IMR-90 (cell line): ENCODE data around the gene TMPRSS15.

Source experiments
- RCOR1 ChIP-seq: IDR thresholded peaks from 2 replicates; pipeline ENCODE4 v1.6.1; 2012; ENCODE audit warnings: mild to moderate bottlenecking, low read length, improper control_type of control experiment; ENCODE audit not compliant: insufficient replicate concordance
- TF ChIP-seq, protein P1 (sequence below): conservative IDR thresholded peaks from 2 replicates; pipeline ENCODE4 v1.5.1; 2012; ENCODE audit warnings: mild to moderate bottlenecking, low read depth, low read length, improper control_type of control experiment

DNA sequence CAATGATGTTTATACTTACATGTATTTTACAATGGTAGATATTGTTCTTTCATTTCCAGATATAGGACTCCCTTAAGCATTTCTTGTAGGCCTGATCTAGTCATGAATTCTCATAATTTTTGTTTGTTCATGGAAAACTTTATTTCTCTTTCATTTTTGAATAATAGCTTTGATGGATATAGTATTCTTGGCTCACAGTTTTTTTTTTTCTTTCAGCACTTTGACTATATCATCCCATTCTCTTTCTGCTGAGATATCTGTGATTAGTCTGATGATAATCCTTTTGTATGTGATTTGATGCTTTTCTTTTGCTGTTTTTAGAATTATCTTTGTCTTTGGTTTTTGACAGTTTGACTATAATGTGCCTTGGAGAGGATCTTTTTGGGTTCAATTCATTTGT is 183.1 kb downstream of the TMPRSS15 start:
- TF ChIP-seq, protein P1, sequence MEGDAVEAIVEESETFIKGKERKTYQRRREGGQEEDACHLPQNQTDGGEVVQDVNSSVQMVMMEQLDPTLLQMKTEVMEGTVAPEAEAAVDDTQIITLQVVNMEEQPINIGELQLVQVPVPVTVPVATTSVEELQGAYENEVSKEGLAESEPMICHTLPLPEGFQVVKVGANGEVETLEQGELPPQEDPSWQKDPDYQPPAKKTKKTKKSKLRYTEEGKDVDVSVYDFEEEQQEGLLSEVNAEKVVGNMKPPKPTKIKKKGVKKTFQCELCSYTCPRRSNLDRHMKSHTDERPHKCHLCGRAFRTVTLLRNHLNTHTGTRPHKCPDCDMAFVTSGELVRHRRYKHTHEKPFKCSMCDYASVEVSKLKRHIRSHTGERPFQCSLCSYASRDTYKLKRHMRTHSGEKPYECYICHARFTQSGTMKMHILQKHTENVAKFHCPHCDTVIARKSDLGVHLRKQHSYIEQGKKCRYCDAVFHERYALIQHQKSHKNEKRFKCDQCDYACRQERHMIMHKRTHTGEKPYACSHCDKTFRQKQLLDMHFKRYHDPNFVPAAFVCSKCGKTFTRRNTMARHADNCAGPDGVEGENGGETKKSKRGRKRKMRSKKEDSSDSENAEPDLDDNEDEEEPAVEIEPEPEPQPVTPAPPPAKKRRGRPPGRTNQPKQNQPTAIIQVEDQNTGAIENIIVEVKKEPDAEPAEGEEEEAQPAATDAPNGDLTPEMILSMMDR: no peak
- TF ChIP-seq RCOR1: no peak
